Gastrocnemius medialis (tissue), 4 donors: ENCODE measurements around the gene TERB1. TPM values are rescaled to one million over a fixed set of nuclear protein-coding genes. Genes with fewer than 3 reads are reported as not detected.

Experiments used
- ATAC-seq, 2 donors: fragments of 150-250 bp; one replicate each; pipeline ENCODE4 v1.9.1; 2016
- DNase-seq, 2 donors: peaks; one replicate each; pipeline ENCODE4 v3.0.0-alpha.2; 2019
- H3K27ac ChIP-seq, 4 donors: fragments of 200-600 bp; sonication (generic); 1 replicate in 1 of 4; 2 replicates in 3 of 4; pipeline ENCODE4 v1.5.1; 2016 to 2018; ENCODE audit warnings: mild to moderate bottlenecking in 2 of 4, moderate library complexity in 1 of 4
- H3K27me3 ChIP-seq, 3 donors: fragments of 200-600 bp; sonication (generic) in 2 of 3; 1 replicate in 1 of 3; 2 replicates in 2 of 3; pipeline versions ENCODE4 v1.5.1 to v1.6.0; 2016 to 2019; ENCODE audit warnings: mild to moderate bottlenecking in 1 of 3, moderate library complexity in 1 of 3
- H3K36me3 ChIP-seq, 2 donors: fragments of 200-600 bp; sonication (generic) in 1 of 2; one replicate each; pipeline ENCODE4 v1.5.1; 2017 to 2018
- H3K4me1 ChIP-seq, 2 donors: fragments of 200-600 bp; sonication (generic) in 1 of 2; one replicate each; pipeline ENCODE4 v1.5.1; 2016 to 2017; ENCODE audit warnings: mild to moderate bottlenecking in 2 of 2
- H3K4me3 ChIP-seq, 4 donors: fragments of 200-600 bp; sonication (generic) in 3 of 4; 1 replicate in 1 of 4; 2 replicates in 3 of 4; pipeline ENCODE4 v1.5.1; 2016 to 2019; ENCODE audit warnings: mild to moderate bottlenecking in 2 of 4
- H3K9me3 ChIP-seq, 3 donors: fragments of 200-600 bp; sonication (generic) in 2 of 3; 1 replicate in 1 of 3; 2 replicates in 2 of 3; pipeline ENCODE4 v1.5.1; 2016 to 2019
- CTCF ChIP-seq, 5 experiments: fragments of 450-650 bp in 3 of 5; fragments of 200-600 bp in 2 of 5; sonication (generic) in 2 of 5; IDR thresholded peaks in 4 of 5; conservative IDR thresholded peaks in 1 of 5; 1 replicate in 4 of 5; 2 replicates in 1 of 5; pipeline ENCODE4 v1.5.1; 2016 to 2019; ENCODE audit warnings: antibody characterized with exemption in 5 of 5, mild to moderate bottlenecking in 3 of 5, moderate library complexity in 3 of 5
- POLR2A ChIP-seq, 2 donors: fragments of 450-650 bp; IDR thresholded peaks; one replicate each; pipeline ENCODE4 v1.6.1; 2017; ENCODE audit warnings: antibody characterized with exemption in 2 of 2, mild to moderate bottlenecking in 2 of 2, moderate library complexity in 2 of 2
- in situ Hi-C, 4 donors: fragments of 200-750 bp; cut with MboI; loops; one replicate each; pipeline versions ENCODE4 v1.15.0 to v1.8.0; 2017; ENCODE audit warnings: low sequenced_read_pairs in 4 of 4
- intact Hi-C: fragments of 100-400 bp; cut with DNase I; formaldehyde crosslinking; loops from one replicate; pipeline ENCODE4 v1.15.1; 2023; ENCODE audit warnings: low total_unique reads
- total RNA-seq, 4 donors: library from RNA; depleted of rRNA; stranded (reverse); fragments of >200 nt; gene quantifications; one replicate each; pipeline versions ENCODE4 v1.1.0 to v1.2.3, GENCODE V29; 2016

The TERB1 gene
- not detected for total RNA-seq

- Histone ChIP-seq H3K36me3 (peaks cover 0 to 44% of the 10 kb centered on the region in 2 donors), H3K27me3 (no peaks in the 10 kb centered on the region), H3K9me3 (no peaks in the 10 kb centered on the region), H3K4me3 (no peak within 1 kb of the TSS), H3K27ac (no peak within 1 kb of the TSS), H3K4me1 (no peaks in the 10 kb centered on the region)
- in situ Hi-C loops = no loop called here
- TF ChIP-seq POLR2A (IDR thresholded peaks at IDR 0.05) (no peak), CTCF (IDR thresholded peaks at IDR 0.05 in 4 of 5, conservative IDR thresholded peaks at IDR 0.05 in 1 of 5) (no peak)
- intact Hi-C loops = no loop called here
- DNase-seq (no peak), ATAC-seq (no peak)
Observed at GRCh38 chr16:66801320-66802105, at the start of gene TERB1. TSS of gene TERB1 (minus strand) at chr16:66801584. CDS start at chr16:66796798, 4,786 bp downstream.

GRCh38 chr16:66850115-66850815, 48.9 kb upstream of the TERB1 start:
- Histone ChIP-seq H3K4me1 (no peaks in the 10 kb centered on the region), H3K9me3 (no peaks in the 10 kb centered on the region), H3K4me3 (no peak overlapping the region), H3K27ac (no peak overlapping the region), H3K36me3 (no peaks in the 10 kb centered on the region), H3K27me3 (peaks cover 8 to 10% (median 8%) of the 10 kb centered on the region in 3 donors)
- TF ChIP-seq POLR2A (IDR thresholded peaks at IDR 0.05) = no peak
- no peak for TF ChIP-seq CTCF (IDR thresholded peaks at IDR 0.05 in 4 of 5, conservative IDR thresholded peaks at IDR 0.05 in 1 of 5)
- ATAC-seq (no peak), DNase-seq (peak in 1 of 2 donors; percentile 3)
- intact Hi-C loops = no loop called here
- in situ Hi-C loops = loop anchor here in 1 of 4 donors (25.0 kb wide), 2 partner anchors 238 to 438 kb away; partner anchors contain the start of gene CMTM3

- Histone ChIP-seq H3K4me1 (peaks cover 0 to 4% of the 10 kb centered on the region in 2 donors), H3K36me3 (no peaks in the 10 kb centered on the region), H3K4me3 (no peak overlapping the region), H3K27me3 (peaks cover 15 to 17% (median 15%) of the 10 kb centered on the region in 3 donors), H3K27ac (no peak overlapping the region), H3K9me3 (no peaks in the 10 kb centered on the region)
- DNase-seq (no peak), ATAC-seq (no peak)
- no peak for TF ChIP-seq CTCF (IDR thresholded peaks at IDR 0.05 in 4 of 5, conservative IDR thresholded peaks at IDR 0.05 in 1 of 5)
- TF ChIP-seq POLR2A (IDR thresholded peaks at IDR 0.05) = no peak
- intact Hi-C loops (no loop called here), in situ Hi-C loops (no loop called here)
Observed at GRCh38 chr16:66849549-66849948, 48.2 kb upstream of the TERB1 start.

- in situ Hi-C loops = no loop called here
- H3K36me3 ChIP-seq = no peaks in the 10 kb centered on the region
- intact Hi-C loops = no loop called here
- ATAC-seq (no peak), DNase-seq (no peak)
- H3K27ac ChIP-seq = no peak overlapping the region
- peaks cover 0 to 6% of the 10 kb centered on the region in 2 donors for H3K4me1 ChIP-seq
- TF ChIP-seq CTCF (IDR thresholded peaks at IDR 0.05 in 4 of 5, conservative IDR thresholded peaks at IDR 0.05 in 1 of 5) (no peak), POLR2A (IDR thresholded peaks at IDR 0.05) (no peak)
- H3K4me3 ChIP-seq = no peak overlapping the region
- H3K27me3 ChIP-seq = peaks cover 19 to 22% (median 20%) of the 10 kb centered on the region in 3 donors
- H3K9me3 ChIP-seq = no peaks in the 10 kb centered on the region
Observed at GRCh38 chr16:66849021-66849420, 47.6 kb upstream of the TERB1 start.
